WTC11 (cell line): ENCODE results near the gene TM9SF4. TPM values are rescaled to one million over a fixed set of nuclear protein-coding genes. Genes with fewer than 3 reads are reported as not detected.

Experiments
- ATAC-seq: fragments of 200-7000 bp; cut with Tn5 transposase; 2 replicates; pipeline ENCODE4 v1.10.0; 2021; ENCODE audit warnings: mild to moderate bottlenecking, moderate library complexity
- CTCF ChIA-PET: fragments of 300-600 bp; sonication (Branson Sonifier 250); formaldehyde crosslinking; loops from one replicate; lab custom pipeline; 2021; ENCODE audit warnings: antibody characterized with exemption; lab: Charles Lee
- POLR2A ChIA-PET: fragments of 350-600 bp; sonication (Branson Sonifier 250); formaldehyde crosslinking; loops from one replicate; lab custom pipeline; 2021; ENCODE audit warnings: antibody characterized with exemption; lab: Charles Lee
- DNase-seq: peaks from one replicate; pipeline ENCODE4 v3.0.0; 2021; ENCODE audit warnings: low spot score
- H3K27ac Mint-ChIP-seq: 2 replicates; pipeline ENCODE4 v1.8.0; 2021; ENCODE audit warnings: mixed read lengths
- H3K27me3 Mint-ChIP-seq: 2 replicates; pipeline ENCODE4 v1.8.0; 2021; ENCODE audit warnings: low read depth, mild to moderate bottlenecking, moderate library complexity, mixed read lengths
- H3K36me3 Mint-ChIP-seq: 2 replicates; pipeline ENCODE4 v1.8.0; 2021; ENCODE audit warnings: mixed read lengths
- H3K4me1 Mint-ChIP-seq: 2 replicates; pipeline ENCODE4 v1.8.0; 2022; ENCODE audit warnings: mixed read lengths
- H3K4me3 Mint-ChIP-seq: 2 replicates; pipeline ENCODE4 v1.8.0; 2021; ENCODE audit warnings: mild to moderate bottlenecking, moderate library complexity, mixed read lengths
- H3K9me3 Mint-ChIP-seq: 2 replicates; pipeline ENCODE4 v1.8.0; 2021; ENCODE audit warnings: mixed read lengths
- ARID4B ChIP-seq: sonication (generic); formaldehyde crosslinking; IDR thresholded peaks from 2 replicates; pipeline ENCODE4 v1.8.0; 2023; ENCODE audit warnings: missing genetic modification reagents, mild to moderate bottlenecking, borderline replicate concordance
- E2F4 ChIP-seq: sonication (generic); formaldehyde crosslinking; IDR thresholded peaks from 2 replicates; pipeline ENCODE4 v1.8.1; 2022; ENCODE audit warnings: low read depth, mild to moderate bottlenecking, moderate library complexity, missing genetic modification reagents, borderline replicate concordance
- FOXK1 ChIP-seq: sonication (generic); formaldehyde crosslinking; IDR thresholded peaks from 2 replicates; pipeline ENCODE4 v1.8.0; 2022; ENCODE audit warnings: mild to moderate bottlenecking, moderate library complexity, missing genetic modification reagents
- FOXP1 ChIP-seq: sonication (generic); formaldehyde crosslinking; IDR thresholded peaks from 2 replicates; pipeline ENCODE4 v1.8.0; 2022; ENCODE audit warnings: missing genetic modification reagents, mild to moderate bottlenecking, moderate library complexity, borderline replicate concordance
- FOXP4 ChIP-seq: sonication (generic); formaldehyde crosslinking; IDR thresholded peaks from 2 replicates; pipeline ENCODE4 v1.8.0; 2022; ENCODE audit warnings: mild to moderate bottlenecking, missing genetic modification reagents
- MXD4 ChIP-seq: fragments of 250-450 bp; sonication (Bioruptor Pico); IDR thresholded peaks from 2 replicates; pipeline ENCODE4 v1.8.0; 2021; ENCODE audit warnings: mild to moderate bottlenecking, moderate library complexity, borderline replicate concordance
- NFE2L1 ChIP-seq: sonication (generic); formaldehyde crosslinking; IDR thresholded peaks from 2 replicates; pipeline ENCODE4 v1.8.1; 2023; ENCODE audit warnings: missing genetic modification reagents
- PREB ChIP-seq: sonication (generic); formaldehyde crosslinking; IDR thresholded peaks from 2 replicates; pipeline ENCODE4 v1.8.1; 2022; ENCODE audit warnings: mild to moderate bottlenecking, missing genetic modification reagents, moderate library complexity, borderline replicate concordance
- STAT6 ChIP-seq: sonication (generic); formaldehyde crosslinking; conservative IDR thresholded peaks from 2 replicates; pipeline ENCODE4 v1.8.1; 2023; ENCODE audit warnings: mild to moderate bottlenecking, low read depth, missing genetic modification reagents, moderate library complexity
- TEAD4 ChIP-seq: sonication (generic); formaldehyde crosslinking; IDR thresholded peaks from 2 replicates; pipeline ENCODE4 v1.8.0; 2022; ENCODE audit warnings: mild to moderate bottlenecking, missing genetic modification reagents
- USF1 ChIP-seq: sonication (generic); formaldehyde crosslinking; IDR thresholded peaks from 2 replicates; pipeline ENCODE4 v1.8.0; 2022; ENCODE audit warnings: mild to moderate bottlenecking, missing genetic modification reagents
- ZNF219 ChIP-seq: sonication (generic); formaldehyde crosslinking; IDR thresholded peaks from 2 replicates; pipeline ENCODE4 v1.8.0; 2023; ENCODE audit warnings: missing genetic modification reagents, mild to moderate bottlenecking, borderline replicate concordance
- ZNF317 ChIP-seq: sonication (generic); formaldehyde crosslinking; IDR thresholded peaks from 2 replicates; pipeline ENCODE4 v1.8.1; 2023; ENCODE audit warnings: low read depth, mild to moderate bottlenecking, moderate library complexity, missing genetic modification reagents, borderline replicate concordance
- ZNF425 ChIP-seq: fragments of 250-450 bp; sonication (Bioruptor Pico); conservative IDR thresholded peaks from 2 replicates; pipeline ENCODE4 v1.9.0; 2021; ENCODE audit warnings: mild to moderate bottlenecking
- ZNF512 ChIP-seq: sonication (generic); formaldehyde crosslinking; IDR thresholded peaks from 2 replicates; pipeline ENCODE4 v1.8.1; 2022; ENCODE audit warnings: missing genetic modification reagents, borderline replicate concordance
- ZSCAN18 ChIP-seq: fragments of 250-450 bp; sonication (Bioruptor Pico); IDR thresholded peaks from 2 replicates; pipeline ENCODE4 v2.1.2; 2022; ENCODE audit warnings: mild to moderate bottlenecking, moderate library complexity
- total RNA-seq: library from RNA; stranded (reverse); gene quantifications from 3 replicates; pipeline ENCODE4 v1.2.3, GENCODE V29; 2021

The TM9SF4 gene
- total RNA-seq, 1 experiment from 2014 or later = 44.8 TPM

GRCh38 chr20:32063695-32064094, 45.8 kb upstream of the TM9SF4 start (continued):
- TF ChIP-seq STAT6 = no peak
- TF ChIP-seq PREB (CRISPR knock-in tag) = no peak
- no peak for TF ChIP-seq FOXK1
- TF ChIP-seq ZSCAN18 = no peak
- no peak for TF ChIP-seq USF1 (CRISPR knock-in tag)
- TF ChIP-seq ZNF317 (CRISPR knock-in tag) = no peak
- TF ChIP-seq, all 79 proteins: peak for 0

- POLR2A ChIA-PET = interaction anchor here (0.5 kb wide), 1 partner anchor 28 kb away, joined by 3 read pairs; no protein-coding TSS in a partner anchor
- Mint-ChIP-seq H3K4me3 (no peak overlapping the region), H3K27ac (no peak overlapping the region), H3K9me3 (no peaks in the 10 kb centered on the region), H3K36me3 (no peaks in the 10 kb centered on the region), H3K4me1 (peaks cover 10% of the 10 kb centered on the region), H3K27me3 (peaks cover 10% of the 10 kb centered on the region; the same call in 1 of the 2 replicates)
- DNase-seq (no peak), ATAC-seq (no peak)
- CTCF ChIA-PET = interaction anchor here (0.6 to 1.1 kb wide), 2 partner anchors 129 to 161 kb away, joined by 3 read pairs; no protein-coding TSS in a partner anchor
- TF ChIP-seq NFE2L1 (no peak), ARID4B (CRISPR knock-in tag) (no peak), TEAD4 (CRISPR knock-in tag) (no peak), ZNF512 (CRISPR knock-in tag) (no peak), E2F4 (CRISPR knock-in tag) (no peak), FOXP1 (CRISPR knock-in tag) (no peak), ZNF425 (CRISPR knock-in tag) (no peak), ZNF219 (CRISPR knock-in tag) (no peak), FOXP4 (no peak), MXD4 (CRISPR knock-in tag) (no peak)
Observed at GRCh38 chr20:32064667-32065066, 44.8 kb upstream of the TM9SF4 start.
